ENCODE results near the gene HSF5. TPM values are rescaled to one million over a fixed set of nuclear protein-coding genes. Genes with fewer than 3 reads are reported as not detected.

Gene HSF5
- total and polyA plus RNA-seq, 2 of the 4 experiments (the other 2 are of a cell fraction): not detected

DNA sequence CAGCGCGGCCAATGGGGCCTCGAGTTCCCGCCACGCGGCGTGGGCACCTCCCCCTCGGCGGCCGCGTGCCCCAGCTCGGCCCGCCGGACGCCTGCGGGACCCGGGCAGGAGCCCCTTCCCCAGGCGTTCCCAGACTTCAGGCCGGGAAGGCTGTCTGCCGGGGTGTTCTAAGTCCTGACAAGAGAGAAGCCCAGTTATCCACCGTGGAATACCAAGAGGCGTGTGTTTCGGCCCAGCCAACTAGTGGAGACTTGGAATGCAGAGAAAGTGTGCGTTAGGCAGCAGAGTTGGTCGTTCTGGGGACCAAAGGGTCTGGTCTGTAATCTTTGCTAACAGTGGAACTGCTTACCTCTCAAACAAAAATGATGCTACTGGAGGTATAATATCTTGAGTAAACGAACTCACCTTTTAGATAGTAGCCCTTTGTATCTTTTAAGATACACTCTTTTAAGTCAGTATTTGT lies 251 bp upstream of the HSF5 start:
- peaks cover 37% of the 10 kb centered on the region for H3K36me3 ChIP-seq (ENCODE audit: control insufficient read depth, insufficient read depth, low read length)
- no peak overlapping the region for H3K4me3 ChIP-seq (ENCODE audit: insufficient read depth, low read depth, low read length)
- no TSS peak for BruUV-seq (replicated peaks)
- no peak for DNase-seq
- ATAC-seq (ENCODE audit: low read depth): no peak
- H2BK5ac ChIP-seq (ENCODE audit: low read depth, low read length, poor library complexity, severe bottlenecking): no peak overlapping the region
- POLR2A ChIA-PET (ENCODE audit: unreplicated experiment): interaction anchor here (0.6 kb wide), 1 partner anchor 480 kb away, joined by 10 read pairs; no protein-coding TSS in a partner anchor
- no peaks in the 10 kb centered on the region for H3K9me3 ChIP-seq (ENCODE audit: control insufficient read depth, insufficient read depth, low read length)
- H2BK120ac ChIP-seq (ENCODE audit: low read depth, low read length): no peak overlapping the region
- no peak overlapping the region for H4K91ac ChIP-seq (ENCODE audit: insufficient read depth, low read depth, low read length)
- no peak overlapping the region for H3K27ac ChIP-seq (ENCODE audit: insufficient read depth, low read length)
- no peak overlapping the region for H2AK5ac ChIP-seq (ENCODE audit: low read depth, low read length)
- H3K56ac ChIP-seq (ENCODE audit: extremely low read depth, insufficient read depth, low read length): no peak overlapping the region
- no peaks in the 10 kb centered on the region for H3K27me3 ChIP-seq (ENCODE audit: control insufficient read depth, insufficient read depth, low read length)
- H2AFZ ChIP-seq (replicated peaks; ENCODE audit: low read length, poor library complexity): no peak overlapping the region
- H4K5ac ChIP-seq (ENCODE audit: low read depth, low read length): no peak overlapping the region
- H2BK20ac ChIP-seq (ENCODE audit: low read depth, low read length): no peak overlapping the region
- H3K4ac ChIP-seq (ENCODE audit: low read depth, low read length): no peak overlapping the region
- no peak overlapping the region for H3K23ac ChIP-seq (ENCODE audit: low read depth, low read length)
- no peak overlapping the region for H4K8ac ChIP-seq (ENCODE audit: low read depth in 2 of 2, low read length in 2 of 2)
- CTCF ChIA-PET: no interaction called here
- no peaks in the 10 kb centered on the region for H3K79me1 ChIP-seq (ENCODE audit: low read depth in 1 of 2, low read length in 2 of 2)
- no peaks in the 10 kb centered on the region for H4K20me1 ChIP-seq (ENCODE audit: insufficient read depth, low read length)
- H2AK9ac ChIP-seq (replicated peaks; ENCODE audit: low read depth, low read length, poor library complexity): no peak overlapping the region
- H3K4me2 ChIP-seq (ENCODE audit: low read depth, low read length): no peak overlapping the region
- H3K4me1 ChIP-seq (ENCODE audit: control insufficient read depth, insufficient read depth, low read length): no peaks in the 10 kb centered on the region
- TF ChIP-seq, protein P1, sequence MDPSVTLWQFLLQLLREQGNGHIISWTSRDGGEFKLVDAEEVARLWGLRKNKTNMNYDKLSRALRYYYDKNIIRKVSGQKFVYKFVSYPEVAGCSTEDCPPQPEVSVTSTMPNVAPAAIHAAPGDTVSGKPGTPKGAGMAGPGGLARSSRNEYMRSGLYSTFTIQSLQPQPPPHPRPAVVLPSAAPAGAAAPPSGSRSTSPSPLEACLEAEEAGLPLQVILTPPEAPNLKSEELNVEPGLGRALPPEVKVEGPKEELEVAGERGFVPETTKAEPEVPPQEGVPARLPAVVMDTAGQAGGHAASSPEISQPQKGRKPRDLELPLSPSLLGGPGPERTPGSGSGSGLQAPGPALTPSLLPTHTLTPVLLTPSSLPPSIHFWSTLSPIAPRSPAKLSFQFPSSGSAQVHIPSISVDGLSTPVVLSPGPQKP (IDR thresholded peaks at IDR 0.05; ENCODE audit: borderline replicate concordance, low read depth, low read length): no peak
- TF ChIP-seq MXI1 (IDR thresholded peaks at IDR 0.05; ENCODE audit: borderline replicate concordance, low read depth, low read length) (no peak), MAZ (IDR thresholded peaks at IDR 0.05; ENCODE audit: borderline replicate concordance, low read depth, low read length) (no peak), MAFK (IDR thresholded peaks at IDR 0.05; ENCODE audit: low read depth, low read length) (no peak), CHD1 (IDR thresholded peaks at IDR 0.05; ENCODE audit: low read depth, low read length) (no peak), SMC3 (IDR thresholded peaks at IDR 0.05; ENCODE audit: low read depth, low read length) (no peak), POLR2A (IDR thresholded peaks at IDR 0.05; ENCODE audit: low read depth, low read length) (no peak), BHLHE40 (IDR thresholded peaks at IDR 0.05; ENCODE audit: low read depth, low read length) (no peak), RAD21 (IDR thresholded peaks at IDR 0.05; ENCODE audit: low read length) (no peak), CEBPB (IDR thresholded peaks at IDR 0.05; ENCODE audit: low read depth, low read length) (no peak), FOS (IDR thresholded peaks at IDR 0.05; ENCODE audit: low read depth, low read length) (no peak), NFE2L2 (IDR thresholded peaks at IDR 0.05; ENCODE audit: low read depth, low read length) (no peak), RFX5 (IDR thresholded peaks at IDR 0.05; ENCODE audit: low read depth, low read length) (no peak), RCOR1 (IDR thresholded peaks at IDR 0.05; ENCODE audit: insufficient replicate concordance, low read length) (no peak)
- TF ChIP-seq, protein P2, sequence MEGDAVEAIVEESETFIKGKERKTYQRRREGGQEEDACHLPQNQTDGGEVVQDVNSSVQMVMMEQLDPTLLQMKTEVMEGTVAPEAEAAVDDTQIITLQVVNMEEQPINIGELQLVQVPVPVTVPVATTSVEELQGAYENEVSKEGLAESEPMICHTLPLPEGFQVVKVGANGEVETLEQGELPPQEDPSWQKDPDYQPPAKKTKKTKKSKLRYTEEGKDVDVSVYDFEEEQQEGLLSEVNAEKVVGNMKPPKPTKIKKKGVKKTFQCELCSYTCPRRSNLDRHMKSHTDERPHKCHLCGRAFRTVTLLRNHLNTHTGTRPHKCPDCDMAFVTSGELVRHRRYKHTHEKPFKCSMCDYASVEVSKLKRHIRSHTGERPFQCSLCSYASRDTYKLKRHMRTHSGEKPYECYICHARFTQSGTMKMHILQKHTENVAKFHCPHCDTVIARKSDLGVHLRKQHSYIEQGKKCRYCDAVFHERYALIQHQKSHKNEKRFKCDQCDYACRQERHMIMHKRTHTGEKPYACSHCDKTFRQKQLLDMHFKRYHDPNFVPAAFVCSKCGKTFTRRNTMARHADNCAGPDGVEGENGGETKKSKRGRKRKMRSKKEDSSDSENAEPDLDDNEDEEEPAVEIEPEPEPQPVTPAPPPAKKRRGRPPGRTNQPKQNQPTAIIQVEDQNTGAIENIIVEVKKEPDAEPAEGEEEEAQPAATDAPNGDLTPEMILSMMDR (conservative IDR thresholded peaks at IDR 0.05; ENCODE audit: low read depth, low read length): no peak
- TF ChIP-seq, protein P3, sequence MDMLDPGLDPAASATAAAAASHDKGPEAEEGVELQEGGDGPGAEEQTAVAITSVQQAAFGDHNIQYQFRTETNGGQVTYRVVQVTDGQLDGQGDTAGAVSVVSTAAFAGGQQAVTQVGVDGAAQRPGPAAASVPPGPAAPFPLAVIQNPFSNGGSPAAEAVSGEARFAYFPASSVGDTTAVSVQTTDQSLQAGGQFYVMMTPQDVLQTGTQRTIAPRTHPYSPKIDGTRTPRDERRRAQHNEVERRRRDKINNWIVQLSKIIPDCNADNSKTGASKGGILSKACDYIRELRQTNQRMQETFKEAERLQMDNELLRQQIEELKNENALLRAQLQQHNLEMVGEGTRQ (IDR thresholded peaks at IDR 0.05; ENCODE audit: low read depth, low read length): no peak
- H2BK15ac ChIP-seq (ENCODE audit: low read depth, low read length): no peak overlapping the region
- in situ Hi-C loops (cut with MboI; ENCODE audit: low sequenced_read_pairs) (no loop called here), intact Hi-C loops (cut with micrococcal nuclease) (no loop called here), dilution Hi-C loops (cut with HindIII; ENCODE audit: low sequenced_read_pairs, unreplicated experiment) (no loop called here)
- H3K18ac ChIP-seq (ENCODE audit: low read depth, low read length): no peak overlapping the region
- H3K14ac ChIP-seq (replicated peaks; ENCODE audit: low read depth, low read length): no peak overlapping the region
- no peak overlapping the region for H3K9ac ChIP-seq (ENCODE audit: low read depth, low read length)
- WGBS, 2 experiments (ENCODE audit: extremely low coverage in 2 of 2, insufficient read length in 1 of 2): 63% methylated on average over 8 of the region's 26 CpGs; no CpG with 5 or more reads in 1 of the 2 experiments
- H3K9me1 ChIP-seq (ENCODE audit: insufficient read depth, low read length): no peaks in the 10 kb centered on the region; the same call in 1 of the 2 replicates

Measured in IMR-90 (cell line).